ENCODE data around the gene CXCR1.
A peak's percentile ranks its signal among the peaks of the same experiment; 100 is the strongest.
"Not testable (repeated sequence)": the region's sequence is repeated elsewhere in the genome, so short reads cannot be mapped to it uniquely, and the experiment has no call there.

Gene CXCR1

DNA sequence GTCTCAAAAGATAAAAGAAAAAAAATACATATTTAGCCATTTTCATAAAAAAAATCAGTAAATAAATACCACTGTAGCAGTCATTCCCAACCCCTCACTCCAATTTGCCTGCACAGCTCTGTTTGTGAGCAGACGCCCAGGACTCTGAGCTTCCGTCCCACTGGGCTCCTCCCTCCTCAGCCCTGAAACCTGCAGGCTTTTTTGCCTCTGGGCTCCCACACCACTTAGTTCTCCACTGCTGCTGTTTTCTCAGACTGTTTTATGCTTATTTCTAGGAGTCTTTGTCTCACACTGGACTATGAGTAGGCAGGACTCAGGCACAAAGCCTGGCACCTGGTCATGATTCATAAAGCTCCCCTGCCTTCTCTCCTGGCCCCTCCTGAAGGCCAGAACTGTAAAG is 6.1 kb upstream of the CXCR1 start:
- Histone ChIP-seq H3K14ac (ENCODE audit: low read length) (no peak overlapping the region), H3K9ac (ENCODE audit: low read depth, low read length, poor library complexity) (no peak overlapping the region), H3K36me3 (replicated peaks in 1 of 2; ENCODE audit: control insufficient read depth in 2 of 2, insufficient read depth in 2 of 2, low read length in 2 of 2) (no peaks in the 10 kb centered on the region), H3K27me3 (ENCODE audit: control insufficient read depth in 3 of 3, insufficient read depth in 3 of 3, low read depth in 1 of 3, low read length in 3 of 3) (peaks cover 0 to 2% (median 0%) of the 10 kb centered on the region in 3 experiments), H3K79me1 (ENCODE audit: low read depth, low read length) (no peaks in the 10 kb centered on the region), H3K4ac (ENCODE audit: low read length) (no peak overlapping the region), H2BK5ac (ENCODE audit: low read length) (no peak overlapping the region), H3K23ac (ENCODE audit: low read depth, low read length, poor library complexity) (no peak overlapping the region), H2BK15ac (ENCODE audit: low read length) (no peak overlapping the region), H3K27ac (replicated peaks; ENCODE audit: low read length) (no peak overlapping the region), H2BK12ac (ENCODE audit: low read length) (no peak overlapping the region), H2AFZ (ENCODE audit: low read length) (no peak overlapping the region), H2BK120ac (ENCODE audit: low read depth, low read length) (no peak overlapping the region), H2AK5ac (ENCODE audit: low read depth, low read length) (peak overlapping the region; percentile 35), H3K4me1 (ENCODE audit: control insufficient read depth in 2 of 2, insufficient read depth in 1 of 2, low read depth in 1 of 2, low read length in 2 of 2) (no peaks in the 10 kb centered on the region), H4K91ac (ENCODE audit: low read depth, low read length, poor library complexity) (no peak overlapping the region), H3K4me2 (ENCODE audit: insufficient read depth, low read length, poor library complexity, severe bottlenecking) (no peak overlapping the region), H3K9me3 (replicated peaks in 1 of 2; ENCODE audit: control insufficient read depth in 2 of 2, insufficient read depth in 1 of 2, low read depth in 1 of 2, low read length in 2 of 2) (no peaks in the 10 kb centered on the region), H3K18ac (ENCODE audit: low read length) (no peak overlapping the region), H3K4me3 (ENCODE audit: low read length in 2 of 2) (no peak overlapping the region), H4K8ac (ENCODE audit: low read depth, low read length) (no peak overlapping the region)
- no peak for DNase-seq (ENCODE audit: low spot score)
- whole genome bisulfite sequencing, 2 donors (ENCODE audit: extremely low coverage in 2 of 2, insufficient read length in 2 of 2, insufficient replicate concordance in 1 of 2) = no CpG with 5 or more reads among the region's 2 CpGs

DNA sequence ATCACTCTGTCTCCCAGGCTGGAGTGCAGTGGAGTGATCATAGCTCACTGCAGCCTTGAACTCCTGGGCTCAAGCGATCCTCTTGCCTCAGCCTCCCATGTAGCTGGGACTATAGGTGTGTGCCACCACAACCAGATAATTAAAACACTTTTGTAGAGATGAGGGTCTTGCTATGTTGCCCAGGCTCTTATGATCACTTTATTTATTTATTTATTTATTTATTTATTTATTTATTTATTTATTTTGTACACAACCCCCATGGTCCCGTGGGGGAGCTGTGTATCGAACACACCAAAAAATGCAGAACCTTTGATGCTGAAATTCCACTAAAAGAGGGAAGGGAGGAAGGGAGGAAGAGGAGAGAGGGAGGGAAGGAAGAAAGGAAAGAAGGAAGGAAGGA is 5.0 kb upstream of the CXCR1 start:
- H3K4me1 ChIP-seq (ENCODE audit: control insufficient read depth in 2 of 2, insufficient read depth in 1 of 2, low read depth in 1 of 2, low read length in 2 of 2); H3K14ac ChIP-seq (ENCODE audit: low read length); H3K4ac ChIP-seq (ENCODE audit: low read length); H3K4me3 ChIP-seq (ENCODE audit: low read length in 2 of 2); H2BK12ac ChIP-seq (ENCODE audit: low read length); H3K18ac ChIP-seq (ENCODE audit: low read length); H3K9me3 ChIP-seq (replicated peaks in 1 of 2; ENCODE audit: control insufficient read depth in 2 of 2, insufficient read depth in 1 of 2, low read depth in 1 of 2, low read length in 2 of 2); H2BK120ac ChIP-seq (ENCODE audit: low read depth, low read length); H2BK5ac ChIP-seq (ENCODE audit: low read length); H3K4me2 ChIP-seq (ENCODE audit: insufficient read depth, low read length, poor library complexity, severe bottlenecking); H3K9ac ChIP-seq (ENCODE audit: low read depth, low read length, poor library complexity); H3K79me1 ChIP-seq (ENCODE audit: low read depth, low read length); H3K23ac ChIP-seq (ENCODE audit: low read depth, low read length, poor library complexity); H3K27me3 ChIP-seq (ENCODE audit: control insufficient read depth in 3 of 3, insufficient read depth in 3 of 3, low read depth in 1 of 3, low read length in 3 of 3); H4K91ac ChIP-seq (ENCODE audit: low read depth, low read length, poor library complexity); H4K8ac ChIP-seq (ENCODE audit: low read depth, low read length); H2AFZ ChIP-seq (ENCODE audit: low read length); H3K36me3 ChIP-seq (replicated peaks in 1 of 2; ENCODE audit: control insufficient read depth in 2 of 2, insufficient read depth in 2 of 2, low read length in 2 of 2); DNase-seq (ENCODE audit: low spot score); H3K27ac ChIP-seq (replicated peaks; ENCODE audit: low read length); H2AK5ac ChIP-seq (ENCODE audit: low read depth, low read length); H2BK15ac ChIP-seq (ENCODE audit: low read length): not testable (repeated sequence)
- WGBS, 2 donors (ENCODE audit: extremely low coverage in 2 of 2, insufficient read length in 2 of 2, insufficient replicate concordance in 1 of 2) = no CpG with 5 or more reads among the region's 3 CpGs

DNA sequence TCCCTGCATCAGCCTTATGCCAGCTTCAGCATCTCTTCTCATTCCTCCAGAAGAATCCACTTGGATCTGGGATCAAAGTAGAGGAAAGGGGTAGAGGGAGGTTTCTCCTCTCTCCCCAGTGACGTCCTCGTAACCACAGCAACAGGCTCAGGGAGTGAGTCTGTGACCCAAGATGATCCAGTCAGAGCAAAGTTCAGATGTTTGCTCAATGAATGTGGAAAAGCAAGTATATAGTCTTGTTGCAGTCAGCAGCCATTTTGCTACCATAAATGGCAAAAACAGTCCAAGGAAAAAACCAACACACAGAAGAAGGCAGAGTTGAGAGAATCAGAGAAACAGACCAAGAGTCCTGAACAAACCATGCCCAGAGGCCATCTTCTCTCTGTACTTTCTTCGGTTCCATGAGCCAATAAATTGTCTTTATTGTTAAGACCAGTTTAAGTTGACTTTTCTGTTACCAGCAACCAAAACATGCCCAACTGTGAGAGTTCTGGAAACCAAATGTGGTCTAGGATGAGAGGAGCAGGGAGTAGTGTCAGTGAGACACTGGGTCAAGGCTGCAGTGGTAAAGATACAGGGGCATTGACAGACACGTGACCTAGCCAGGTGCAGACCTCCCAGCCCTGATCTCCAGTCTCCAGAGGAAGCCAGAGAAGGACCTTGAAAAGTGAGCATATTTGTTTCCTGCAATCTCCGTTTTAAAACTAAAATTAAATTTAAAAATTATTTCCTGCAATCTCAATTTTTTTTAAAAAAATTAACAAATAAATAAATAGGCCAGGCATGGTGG is 3.2 kb upstream of the CXCR1 start:
- Histone ChIP-seq H3K23ac (ENCODE audit: low read depth, low read length, poor library complexity) (no peak overlapping the region), H2BK5ac (ENCODE audit: low read length) (no peak overlapping the region), H3K27ac (replicated peaks; ENCODE audit: low read length) (no peak overlapping the region), H2BK12ac (ENCODE audit: low read length) (no peak overlapping the region), H2AK5ac (ENCODE audit: low read depth, low read length) (no peak overlapping the region), H3K18ac (ENCODE audit: low read length) (no peak overlapping the region), H3K14ac (ENCODE audit: low read length) (no peak overlapping the region), H3K9ac (ENCODE audit: low read depth, low read length, poor library complexity) (no peak overlapping the region), H3K36me3 (replicated peaks in 1 of 2; ENCODE audit: control insufficient read depth in 2 of 2, insufficient read depth in 2 of 2, low read length in 2 of 2) (no peaks in the 10 kb centered on the region), H3K79me1 (ENCODE audit: low read depth, low read length) (no peaks in the 10 kb centered on the region), H2AFZ (ENCODE audit: low read length) (peak overlapping the region; percentile 24), H3K27me3 (ENCODE audit: control insufficient read depth in 3 of 3, insufficient read depth in 3 of 3, low read depth in 1 of 3, low read length in 3 of 3) (peaks cover 0 to 3% (median 2%) of the 10 kb centered on the region in 3 experiments), H3K4me1 (ENCODE audit: control insufficient read depth in 2 of 2, insufficient read depth in 1 of 2, low read depth in 1 of 2, low read length in 2 of 2) (no peaks in the 10 kb centered on the region), H4K8ac (ENCODE audit: low read depth, low read length) (no peak overlapping the region), H3K4me3 (ENCODE audit: low read length in 2 of 2) (no peak overlapping the region), H2BK120ac (ENCODE audit: low read depth, low read length) (no peak overlapping the region), H3K4ac (ENCODE audit: low read length) (no peak overlapping the region), H3K4me2 (ENCODE audit: insufficient read depth, low read length, poor library complexity, severe bottlenecking) (no peak overlapping the region), H3K9me3 (replicated peaks in 1 of 2; ENCODE audit: control insufficient read depth in 2 of 2, insufficient read depth in 1 of 2, low read depth in 1 of 2, low read length in 2 of 2) (no peaks in the 10 kb centered on the region), H2BK15ac (ENCODE audit: low read length) (no peak overlapping the region), H4K91ac (ENCODE audit: low read depth, low read length, poor library complexity) (no peak overlapping the region)
- DNase-seq (ENCODE audit: low spot score) = no peak
- no CpG with 5 or more reads among the region's 5 CpGs for WGBS, 2 donors (ENCODE audit: extremely low coverage in 2 of 2, insufficient read length in 2 of 2, insufficient replicate concordance in 1 of 2)

DNA sequence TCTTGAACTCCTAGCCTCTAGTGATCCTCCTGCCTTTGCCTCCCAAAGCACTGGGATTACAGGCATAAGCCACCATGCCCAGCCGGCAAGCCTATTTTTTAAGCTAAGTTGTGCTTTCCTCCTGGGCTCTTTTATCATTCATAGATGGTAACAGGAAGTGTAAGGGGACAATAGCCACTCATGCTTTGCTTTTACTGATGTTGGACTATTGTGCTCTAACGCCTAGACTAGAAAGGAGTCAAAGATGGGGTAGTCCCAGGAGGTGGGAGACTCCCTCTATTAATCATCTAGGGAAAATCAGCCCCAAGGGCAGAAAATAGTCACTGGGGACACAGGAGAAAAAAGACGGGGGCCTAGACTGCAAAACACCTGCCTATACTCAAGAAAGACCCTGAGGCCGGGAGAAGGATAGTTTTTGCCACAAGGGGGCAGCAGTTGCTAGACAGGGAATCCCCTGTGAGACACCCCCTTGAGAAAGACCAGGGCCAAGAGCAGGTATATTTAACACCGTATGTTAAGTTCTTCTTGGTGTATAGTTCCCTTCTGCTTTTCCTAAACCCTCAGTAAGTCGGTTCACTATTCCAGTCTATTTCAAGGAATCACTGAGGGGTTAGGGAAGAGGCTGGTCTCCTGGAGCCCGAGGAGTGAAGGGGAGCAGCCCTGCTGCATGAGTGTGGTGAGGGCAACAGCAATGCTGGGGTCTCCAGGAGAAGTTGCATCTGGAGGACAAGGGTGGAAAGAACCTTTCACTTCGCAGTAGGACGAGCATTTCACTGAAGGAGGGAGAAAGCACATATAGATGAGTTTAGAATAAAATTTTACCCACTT is 2.1 kb upstream of the CXCR1 start:
- H3K18ac ChIP-seq (ENCODE audit: low read length) = no peak overlapping the region
- no peak overlapping the region for H3K27ac ChIP-seq (replicated peaks; ENCODE audit: low read length)
- H3K27me3 ChIP-seq (ENCODE audit: control insufficient read depth in 3 of 3, insufficient read depth in 3 of 3, low read depth in 1 of 3, low read length in 3 of 3) = peaks cover 0 to 10% (median 2%) of the 10 kb centered on the region in 3 experiments
- H3K79me1 ChIP-seq (ENCODE audit: low read depth, low read length) = no peaks in the 10 kb centered on the region
- no peak overlapping the region for H3K14ac ChIP-seq (ENCODE audit: low read length)
- H3K9me3 ChIP-seq (replicated peaks in 1 of 2; ENCODE audit: control insufficient read depth in 2 of 2, insufficient read depth in 1 of 2, low read depth in 1 of 2, low read length in 2 of 2) = no peaks in the 10 kb centered on the region
- H3K23ac ChIP-seq (ENCODE audit: low read depth, low read length, poor library complexity) = no peak overlapping the region
- no peak overlapping the region for H3K4me3 ChIP-seq (ENCODE audit: low read length in 2 of 2)
- H3K4me1 ChIP-seq (ENCODE audit: control insufficient read depth in 2 of 2, insufficient read depth in 1 of 2, low read depth in 1 of 2, low read length in 2 of 2) = no peaks in the 10 kb centered on the region
- no peak overlapping the region for H2BK5ac ChIP-seq (ENCODE audit: low read length)
- no peak overlapping the region for H3K9ac ChIP-seq (ENCODE audit: low read depth, low read length, poor library complexity)
- no peak overlapping the region for H3K4me2 ChIP-seq (ENCODE audit: insufficient read depth, low read length, poor library complexity, severe bottlenecking)
- no peak overlapping the region for H3K4ac ChIP-seq (ENCODE audit: low read length)
- H4K8ac ChIP-seq (ENCODE audit: low read depth, low read length) = no peak overlapping the region
- H2AFZ ChIP-seq (ENCODE audit: low read length) = peak overlapping the region; percentile 6
- whole genome bisulfite sequencing, 2 donors (ENCODE audit: extremely low coverage in 2 of 2, insufficient read length in 2 of 2, insufficient replicate concordance in 1 of 2) = no CpG with 5 or more reads among the region's 9 CpGs
- H2AK5ac ChIP-seq (ENCODE audit: low read depth, low read length) = no peak overlapping the region
- peak; percentile 54 for DNase-seq (ENCODE audit: low spot score)
- H3K36me3 ChIP-seq (replicated peaks in 1 of 2; ENCODE audit: control insufficient read depth in 2 of 2, insufficient read depth in 2 of 2, low read length in 2 of 2) = no peaks in the 10 kb centered on the region
- no peak overlapping the region for H2BK12ac ChIP-seq (ENCODE audit: low read length)
- no peak overlapping the region for H4K91ac ChIP-seq (ENCODE audit: low read depth, low read length, poor library complexity)
- no peak overlapping the region for H2BK120ac ChIP-seq (ENCODE audit: low read depth, low read length)
- H2BK15ac ChIP-seq (ENCODE audit: low read length) = no peak overlapping the region
